GM12891 (cell line): ENCODE results near the gene GABRB1.

Source experiments
- PAX5 ChIP-seq: IDR thresholded peaks from 2 replicates; pipeline ENCODE4 v1.6.1; 2011; ENCODE audit warnings: low read length, moderate library complexity, mild to moderate bottlenecking; ENCODE audit not compliant: insufficient read depth, severe bottlenecking
- POLR2A ChIP-seq: IDR thresholded peaks from 2 replicates; pipeline ENCODE4 v1.6.1; 2011; ENCODE audit warnings: low read depth, low read length, control low read depth
- POLR2AphosphoS5 ChIP-seq: IDR thresholded peaks from 2 replicates; pipeline ENCODE4 v1.6.1; 2011; ENCODE audit warnings: low read depth, low read length, control low read depth
- SPI1 ChIP-seq: IDR thresholded peaks from 2 replicates; pipeline ENCODE4 v1.6.1; 2011; ENCODE audit warnings: low read depth, low read length, control low read depth

DNA sequence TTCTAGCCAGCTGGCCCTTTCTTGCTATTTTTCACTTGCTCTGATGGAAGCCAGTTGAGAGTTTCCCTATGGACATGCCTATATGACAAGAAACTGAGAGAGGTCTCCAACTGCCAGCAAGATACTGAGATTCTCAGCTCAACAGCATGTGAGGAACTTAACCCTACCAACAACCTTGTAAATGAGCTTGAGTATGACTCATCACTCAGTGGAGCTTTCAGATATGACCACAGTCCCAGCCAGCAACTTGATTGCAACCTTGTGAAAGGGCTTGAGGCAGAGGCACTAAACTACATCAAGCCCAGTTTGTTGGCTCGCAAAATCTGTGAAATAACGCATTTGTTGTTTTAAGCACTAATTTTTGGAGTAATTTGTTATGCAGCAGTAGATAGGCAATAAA lies 256.4 kb downstream of the GABRB1 start:
- TF ChIP-seq POLR2A (no peak), SPI1 (no peak), POLR2AphosphoS5 (no peak), PAX5 (no peak)
